ENCODE measurements around the gene HRH1.

GRCh38 chr3:11310258-11310657 is 156.0 kb downstream of the HRH1 start:
- TF ChIP-seq POLR2A (IDR thresholded peaks at IDR 0.05; ENCODE audit: low read length) (no peak), GATA1 (IDR thresholded peaks at IDR 0.05; ENCODE audit: low read depth, low read length) (no peak)

All from erythroblast (primary cell).